ENCODE results near the gene TBPL1.

- no peak for TF ChIP-seq CTCF (IDR thresholded peaks at IDR 0.05)
- no peak for TF ChIP-seq POLR2A (IDR thresholded peaks at IDR 0.05)
Measured at GRCh38 chr6:133992992-133993680, 40.1 kb downstream of the TBPL1 start.

All from thyroid gland (tissue), 4 donors.